HepG2 (cell line): ENCODE data around the gene TAF1A. TPM values are rescaled to one million over a fixed set of nuclear protein-coding genes. Genes with fewer than 3 reads are reported as not detected.

Source experiments
- AKAP8 ChIP-seq: sonication (generic); formaldehyde crosslinking; IDR thresholded peaks from 2 replicates; pipeline ENCODE4 v1.5.1; 2020; ENCODE audit warnings: mild to moderate bottlenecking, missing genetic modification reagents
- ARID3A ChIP-seq: IDR thresholded peaks from 2 replicates; pipeline ENCODE4 v1.6.1; 2012; ENCODE audit warnings: low read depth, low read length, improper control_type of control experiment
- LRRFIP1 ChIP-seq: sonication (generic); formaldehyde crosslinking; conservative IDR thresholded peaks from 2 replicates; pipeline ENCODE4 v1.4.0; 2020; ENCODE audit warnings: missing genetic modification reagents
- NR2C2 ChIP-seq: sonication (generic); formaldehyde crosslinking; IDR thresholded peaks from 2 replicates; pipeline ENCODE4 v1.4.0; 2020; ENCODE audit warnings: missing genetic modification reagents, mild to moderate bottlenecking, moderate library complexity, borderline replicate concordance
- SALL1 ChIP-seq: sonication (generic); formaldehyde crosslinking; IDR thresholded peaks from 2 replicates; pipeline ENCODE4 v1.8.0; 2022; ENCODE audit warnings: mild to moderate bottlenecking, missing genetic modification reagents
- SNAPC2 ChIP-seq: sonication (generic); formaldehyde crosslinking; IDR thresholded peaks from 2 replicates; pipeline ENCODE4 v1.8.1; 2022; ENCODE audit warnings: mild to moderate bottlenecking, missing genetic modification reagents
- SYNCRIP ChIP-seq: fragments of 200-400 bp; formaldehyde crosslinking; IDR thresholded peaks from 2 replicates; pipeline ENCODE4 v1.6.1; 2018; ENCODE audit warnings: mild to moderate bottlenecking, low read depth, low read length; ENCODE audit not compliant: insufficient read depth
- TOE1 ChIP-seq: sonication (generic); formaldehyde crosslinking; IDR thresholded peaks from 2 replicates; pipeline ENCODE4 v1.4.0; 2020; ENCODE audit warnings: mild to moderate bottlenecking, missing genetic modification reagents
- ZFP36L2 ChIP-seq: sonication (generic); formaldehyde crosslinking; IDR thresholded peaks from 2 replicates; pipeline ENCODE4 v1.4.0; 2020; ENCODE audit warnings: missing genetic modification reagents
- ZNF296 ChIP-seq: sonication (generic); formaldehyde crosslinking; conservative IDR thresholded peaks from 2 replicates; pipeline ENCODE4 v1.5.0; 2020; ENCODE audit warnings: mild to moderate bottlenecking, missing genetic modification reagents
- ZNF546 ChIP-seq: sonication (generic); formaldehyde crosslinking; conservative IDR thresholded peaks from 2 replicates; pipeline ENCODE4 v1.8.1; 2023; ENCODE audit warnings: mild to moderate bottlenecking, missing genetic modification reagents
- ZNF547 ChIP-seq: sonication (generic); formaldehyde crosslinking; IDR thresholded peaks from 2 replicates; pipeline ENCODE4 v1.5.1; 2020; ENCODE audit warnings: mild to moderate bottlenecking, missing genetic modification reagents
- ZNF562 ChIP-seq: sonication (generic); formaldehyde crosslinking; IDR thresholded peaks from 2 replicates; pipeline ENCODE4 v1.8.0; 2022; ENCODE audit warnings: missing genetic modification reagents, borderline replicate concordance
- ZNF570 ChIP-seq: sonication (generic); formaldehyde crosslinking; IDR thresholded peaks from 2 replicates; pipeline ENCODE4 v1.4.0; 2020; ENCODE audit warnings: mild to moderate bottlenecking, missing genetic modification reagents, borderline replicate concordance
- ZNF687 ChIP-seq: sonication (generic); formaldehyde crosslinking; IDR thresholded peaks from 2 replicates; pipeline ENCODE4 v1.5.1; 2020; ENCODE audit warnings: mild to moderate bottlenecking, missing genetic modification reagents, moderate library complexity
- ZNF850 ChIP-seq: sonication (generic); formaldehyde crosslinking; conservative IDR thresholded peaks from 2 replicates; pipeline ENCODE4 v1.9.0; 2021; ENCODE audit warnings: mild to moderate bottlenecking, missing genetic modification reagents
- ZSCAN25 ChIP-seq: sonication (generic); formaldehyde crosslinking; IDR thresholded peaks from 2 replicates; pipeline ENCODE4 v1.8.0; 2022; ENCODE audit warnings: mild to moderate bottlenecking, missing genetic modification reagents
- ZXDC ChIP-seq: sonication (generic); formaldehyde crosslinking; IDR thresholded peaks from 2 replicates; pipeline ENCODE4 v1.5.0; 2020; ENCODE audit warnings: mild to moderate bottlenecking, missing genetic modification reagents
- polyA plus RNA-seq, 8 experiments: library from polyadenylated mRNA; depleted of rRNA in 3 of 8; stranded (reverse) in 7 of 8; unstranded in 1 of 8; fragments of >200 nt; fragmentation: Illumina TruSeq in 4 of 8; extraction: Trizol in 4 of 8; gene quantifications; 2 replicates each; pipeline versions ENCODE4 v1.2.1 to v1.2.3, GENCODE V29; 2011 to 2016; ENCODE audit warnings: low read depth in 4 of 8, missing spikeins in 1 of 8, mixed read lengths in 1 of 8; ENCODE audit not compliant: insufficient read depth in 1 of 8
- total RNA-seq, 5 experiments: library from RNA; depleted of rRNA; stranded (reverse); fragments of >200 nt; fragmentation: Illumina TruSeq; extraction: Trizol; gene quantifications; 2 replicates each; pipeline ENCODE4 v1.2.3, GENCODE V29; 2016; ENCODE audit warnings: low read depth in 1 of 5

Gene TAF1A
- total and polyA plus RNA-seq, 2 of the 13 experiments (the other 11 are each of a cell fraction or from before 2014, with no cell fraction given) = 3.3 to 10.7 TPM

GRCh38 chr1:222618001-222618879 is 28.5 kb upstream of the TAF1A start, which contains the start of gene MIA3 (continued):
- TF ChIP-seq ZNF687 (peak; percentile 53; the same call in 1 of the 2 replicates), ZXDC (CRISPR knock-in tag) (no peak), ZNF570 (CRISPR knock-in tag) (no peak), SNAPC2 (CRISPR knock-in tag) (no peak), ZNF562 (CRISPR knock-in tag) (no peak), SYNCRIP (no peak), ZNF547 (CRISPR knock-in tag) (no peak), NR2C2 (CRISPR knock-in tag) (no peak), SALL1 (peak; percentile 50; the same call in 1 of the 2 replicates), AKAP8 (no peak), ZNF296 (CRISPR knock-in tag) (no peak), ARID3A (no peak), ZSCAN25 (CRISPR knock-in tag) (no peak), ZNF850 (no peak), TOE1 (CRISPR knock-in tag) (no peak), LRRFIP1 (CRISPR knock-in tag) (no peak), ZFP36L2 (CRISPR knock-in tag) (no peak), ZNF546 (CRISPR knock-in tag) (no peak)
